ENCODE results near the gene MOB4.

DNA sequence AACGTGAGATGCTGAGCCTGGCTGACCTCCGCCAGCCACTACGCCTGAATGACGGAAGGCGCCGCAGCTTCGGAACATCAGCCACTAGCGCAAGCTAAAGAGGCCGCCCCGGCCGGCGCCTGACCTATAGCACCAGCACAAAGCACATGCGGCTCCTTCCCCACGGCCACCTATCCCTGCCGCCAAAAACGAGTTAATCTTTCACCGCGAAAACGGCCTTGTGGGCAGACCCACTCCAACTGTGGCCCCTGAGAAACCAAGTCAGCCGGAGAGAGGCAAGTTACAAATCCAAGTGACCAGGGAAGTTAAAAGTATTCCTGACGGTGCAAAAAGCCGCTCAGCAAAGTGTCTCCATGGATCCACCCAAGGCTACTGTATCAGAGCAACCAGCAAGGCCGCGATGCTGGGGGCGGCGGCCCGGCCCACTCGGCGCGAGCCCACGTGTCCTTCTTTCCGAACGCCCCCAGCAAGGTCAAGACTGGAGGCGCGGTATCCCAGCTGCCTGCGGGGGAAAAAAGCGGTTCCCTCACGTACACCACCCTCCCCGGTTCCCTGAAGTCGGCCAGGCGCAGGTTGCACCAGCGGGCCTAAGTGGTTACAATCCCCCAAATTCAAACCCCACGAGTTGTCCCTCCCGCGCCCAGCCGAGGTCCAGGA is 16.8 kb upstream of the MOB4 start:
- TF ChIP-seq POLR2A (IDR thresholded peaks at IDR 0.05), result peak in 1 of 2 donors; percentile 41
- TF ChIP-seq, protein P1, sequence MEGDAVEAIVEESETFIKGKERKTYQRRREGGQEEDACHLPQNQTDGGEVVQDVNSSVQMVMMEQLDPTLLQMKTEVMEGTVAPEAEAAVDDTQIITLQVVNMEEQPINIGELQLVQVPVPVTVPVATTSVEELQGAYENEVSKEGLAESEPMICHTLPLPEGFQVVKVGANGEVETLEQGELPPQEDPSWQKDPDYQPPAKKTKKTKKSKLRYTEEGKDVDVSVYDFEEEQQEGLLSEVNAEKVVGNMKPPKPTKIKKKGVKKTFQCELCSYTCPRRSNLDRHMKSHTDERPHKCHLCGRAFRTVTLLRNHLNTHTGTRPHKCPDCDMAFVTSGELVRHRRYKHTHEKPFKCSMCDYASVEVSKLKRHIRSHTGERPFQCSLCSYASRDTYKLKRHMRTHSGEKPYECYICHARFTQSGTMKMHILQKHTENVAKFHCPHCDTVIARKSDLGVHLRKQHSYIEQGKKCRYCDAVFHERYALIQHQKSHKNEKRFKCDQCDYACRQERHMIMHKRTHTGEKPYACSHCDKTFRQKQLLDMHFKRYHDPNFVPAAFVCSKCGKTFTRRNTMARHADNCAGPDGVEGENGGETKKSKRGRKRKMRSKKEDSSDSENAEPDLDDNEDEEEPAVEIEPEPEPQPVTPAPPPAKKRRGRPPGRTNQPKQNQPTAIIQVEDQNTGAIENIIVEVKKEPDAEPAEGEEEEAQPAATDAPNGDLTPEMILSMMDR (IDR thresholded peaks at IDR 0.05 in 4 of 5, conservative IDR thresholded peaks at IDR 0.05 in 1 of 5), result no peak

Measured in gastrocnemius medialis (tissue), 4 donors.